HG03521 (cell line): Measurements from ENCODE around the gene NACC1.

ENCODE experiments used
- ATAC-seq: cut with Tn5 transposase; IDR thresholded peaks from one replicate; pipeline ENCODE4 v1.9.1; 2021; ENCODE audit warnings: mild to moderate bottlenecking, moderate library complexity; ENCODE audit not compliant: unreplicated experiment

Gene NACC1

DNA sequence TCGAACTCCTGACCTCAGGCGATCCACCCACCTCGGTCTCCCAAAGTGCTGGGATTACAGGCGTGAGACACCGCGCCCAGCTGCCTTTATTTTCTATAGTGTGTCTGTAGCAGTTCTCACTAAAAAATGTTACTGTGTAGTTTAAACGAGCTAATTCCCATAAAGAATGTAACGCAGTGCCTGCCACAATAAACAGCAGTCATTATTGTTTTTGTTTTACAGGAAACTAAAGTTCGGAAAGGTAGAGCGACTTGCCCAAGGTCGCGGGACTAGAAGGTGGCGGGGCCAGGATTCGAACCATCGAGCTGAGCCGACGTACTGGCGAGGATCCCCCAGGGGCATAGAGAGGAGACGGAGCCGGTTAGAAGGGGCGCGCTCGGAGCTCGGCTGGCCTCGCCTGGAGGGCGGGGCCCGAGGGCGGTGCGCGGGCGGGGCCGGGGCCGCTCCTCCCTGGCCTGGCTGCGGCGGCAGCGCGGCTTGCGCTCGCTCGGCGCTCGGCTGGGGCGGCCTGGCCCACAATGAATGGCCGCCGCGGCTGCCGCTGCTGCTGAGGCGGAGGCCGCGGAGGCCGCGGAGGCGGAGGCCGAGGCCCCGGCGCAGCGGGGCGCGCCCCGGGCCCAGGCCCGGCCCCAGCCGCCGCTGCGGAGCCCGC, at the start of gene NACC1:
Gene NACC1, plus strand, starts transcription at position 493 of the 652 bp plus-strand sequence. CDS start 16,944 bp downstream, outside the sequence.
- ATAC-seq = peak; percentile 74

DNA sequence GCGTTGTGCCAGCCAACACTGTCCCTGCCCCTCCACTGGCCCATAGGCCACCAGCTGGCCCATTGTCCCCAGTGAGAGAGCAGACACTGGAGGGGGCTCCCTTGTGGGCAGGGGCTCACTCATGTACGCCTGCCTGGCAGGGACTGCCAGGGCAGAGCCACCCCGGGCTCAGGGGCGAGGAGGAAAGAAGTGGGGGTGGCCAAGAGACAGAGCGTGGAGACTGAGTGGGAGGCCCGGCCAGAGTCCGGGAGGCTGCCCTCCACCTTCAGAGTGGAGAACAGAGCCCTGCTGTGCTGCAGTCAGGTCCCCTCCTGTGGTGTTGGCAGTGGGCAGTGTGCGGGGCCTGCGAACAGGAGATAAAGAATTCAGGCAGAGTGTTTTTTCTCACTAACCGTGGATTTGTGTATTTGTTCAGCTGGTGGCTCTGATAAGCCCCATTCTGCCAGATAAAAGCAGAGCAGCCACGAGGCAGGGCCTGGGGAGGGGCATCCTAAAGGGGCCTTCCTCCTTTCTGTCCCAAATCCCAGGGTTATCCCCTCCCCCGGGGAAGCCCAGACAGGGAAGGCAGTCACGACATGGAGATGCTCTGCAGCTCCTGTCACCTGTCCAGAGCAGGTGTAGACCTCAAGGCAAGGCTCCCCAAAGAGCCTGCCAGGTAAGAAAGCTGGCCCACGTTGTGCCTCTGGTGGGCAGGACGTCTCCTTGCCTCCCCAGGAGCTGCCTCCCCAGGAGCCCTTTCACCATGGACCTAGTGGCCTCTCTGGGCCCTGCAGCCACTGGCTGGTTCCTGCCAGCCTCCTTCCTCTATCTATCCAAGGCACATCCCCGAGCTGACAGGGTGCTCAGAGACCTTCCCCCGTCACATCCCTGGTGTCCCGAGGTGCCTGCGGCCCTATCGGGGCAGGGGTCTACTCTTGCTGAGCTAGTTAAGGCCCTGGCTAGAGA, 48.4 kb upstream of the NACC1 start:
- ATAC-seq = no peak

DNA sequence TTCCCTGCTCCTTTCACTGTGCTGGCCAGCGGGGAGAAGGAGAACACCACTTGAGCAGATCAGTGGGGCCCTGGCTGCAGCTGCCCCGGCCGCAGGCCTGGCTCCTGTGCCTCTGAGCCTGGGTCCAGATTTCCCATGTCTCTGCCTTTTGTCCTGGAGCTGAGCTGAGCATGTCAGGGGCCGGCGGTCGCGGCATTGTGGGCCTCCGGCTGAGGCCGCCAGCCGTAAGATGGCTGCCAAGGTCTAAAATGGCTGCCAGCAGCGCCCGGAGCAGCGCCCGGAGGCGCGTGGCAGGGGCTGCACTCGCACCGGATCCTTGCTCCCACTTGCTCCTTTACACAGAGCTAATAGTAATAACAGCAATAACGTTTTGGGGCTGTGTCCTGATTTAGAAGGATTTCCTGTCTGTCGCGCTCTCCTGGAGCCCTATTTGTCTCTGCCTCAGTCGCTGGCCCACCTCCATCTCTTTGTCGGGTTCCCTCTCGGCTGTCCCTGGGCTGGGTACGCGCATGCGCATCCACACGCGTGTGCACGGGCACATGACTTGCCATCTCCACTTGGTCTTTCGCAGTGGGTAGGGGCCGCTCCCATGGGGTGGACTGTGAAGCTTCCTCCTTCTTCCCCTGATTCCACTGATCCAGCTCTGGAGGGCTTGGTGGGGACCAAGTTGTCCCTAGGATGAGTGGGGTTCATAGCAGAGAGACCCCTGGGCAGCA, 47.5 kb upstream of the NACC1 start:
- ATAC-seq = no peak

DNA sequence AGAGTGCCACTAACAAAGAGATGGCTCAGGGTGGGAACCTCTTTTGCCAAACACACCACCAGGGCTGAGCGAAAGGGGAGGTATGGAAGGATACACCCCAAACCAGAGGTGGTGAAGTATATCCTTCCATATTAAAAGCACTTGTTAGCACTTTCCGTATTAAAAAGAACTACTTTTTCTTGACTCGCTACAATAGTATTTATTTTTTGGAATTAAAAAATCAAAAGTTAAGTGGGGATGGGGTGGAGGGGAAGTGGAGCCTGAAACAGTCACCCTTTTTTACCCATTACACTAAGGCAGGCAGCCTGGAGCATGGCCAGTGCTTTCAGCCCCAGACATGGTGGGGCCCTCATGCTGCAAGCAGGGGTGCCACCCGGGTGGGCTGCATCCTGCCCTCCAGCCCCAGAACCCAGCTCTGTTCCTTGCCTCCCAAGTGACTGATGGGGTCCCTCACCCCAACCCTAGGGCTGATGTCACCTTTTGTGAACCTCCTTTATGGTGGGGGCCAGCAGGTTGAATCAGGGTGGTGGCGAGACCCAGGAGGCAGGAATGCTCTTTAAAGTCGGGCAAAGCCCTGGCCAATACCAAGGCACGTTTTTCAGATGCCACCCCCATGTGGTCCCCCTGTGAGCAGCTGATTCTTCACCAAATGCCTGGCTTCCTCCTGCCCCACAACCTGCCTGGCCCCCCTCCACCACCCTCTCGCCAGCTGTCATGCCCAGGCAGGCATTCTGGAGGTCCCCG, 46.4 kb upstream of the NACC1 start:
- ATAC-seq = no peak

DNA sequence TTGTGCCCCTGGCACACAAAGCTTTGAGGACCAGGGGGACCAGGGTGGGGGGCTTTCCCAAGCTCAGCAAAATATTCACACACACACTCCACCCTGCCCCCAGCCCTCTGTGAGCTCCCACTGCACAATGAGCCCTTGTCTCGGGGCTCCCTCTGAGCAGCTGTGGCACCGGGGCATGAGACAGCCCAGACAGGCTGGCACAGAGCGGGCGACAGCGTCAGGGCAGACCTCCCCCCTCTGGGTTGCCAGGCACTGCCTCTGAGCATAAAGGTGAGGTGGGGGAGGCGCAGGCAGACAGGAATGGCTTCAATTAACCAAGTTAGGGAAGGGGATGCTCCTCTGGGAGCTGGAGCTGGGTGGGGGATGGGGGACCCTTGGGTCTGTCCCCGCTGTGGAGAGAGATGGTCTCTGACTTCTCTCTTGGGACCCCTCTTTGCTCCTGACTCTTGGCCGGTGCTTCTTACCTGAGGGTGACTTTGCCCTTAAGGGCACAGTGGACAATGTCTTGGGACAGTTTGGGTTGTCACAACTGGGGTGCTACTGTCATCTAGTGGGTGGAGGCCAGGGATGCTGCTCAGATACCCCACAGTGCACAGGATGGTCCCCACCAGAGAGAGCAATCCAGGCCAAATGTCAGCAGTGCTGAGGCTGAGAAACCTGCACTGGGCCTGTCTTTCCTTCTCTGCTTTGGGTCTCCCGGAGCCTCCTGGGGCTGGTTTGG, 45.7 kb upstream of the NACC1 start:
- ATAC-seq = no peak

DNA sequence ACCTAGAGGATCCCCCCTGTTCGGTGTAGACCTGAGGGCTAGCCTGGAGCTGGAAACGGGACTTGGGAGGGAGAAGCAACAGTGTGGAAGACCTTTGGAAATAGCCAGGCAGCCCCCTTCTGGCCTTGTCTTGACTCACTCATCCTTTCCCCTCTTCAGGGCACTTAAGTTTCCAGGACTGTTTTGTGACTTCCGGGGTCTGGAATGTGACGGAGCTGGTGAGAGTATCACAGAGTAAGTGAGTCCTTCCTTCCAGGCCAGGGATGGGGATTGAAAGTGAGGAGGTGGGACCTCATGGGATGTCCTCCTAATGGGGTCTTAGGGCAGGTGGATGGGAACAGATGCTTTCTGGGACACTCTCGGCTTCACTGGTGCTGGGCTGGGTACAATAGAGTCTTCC, 44.8 kb upstream of the NACC1 start:
- no peak for ATAC-seq

DNA sequence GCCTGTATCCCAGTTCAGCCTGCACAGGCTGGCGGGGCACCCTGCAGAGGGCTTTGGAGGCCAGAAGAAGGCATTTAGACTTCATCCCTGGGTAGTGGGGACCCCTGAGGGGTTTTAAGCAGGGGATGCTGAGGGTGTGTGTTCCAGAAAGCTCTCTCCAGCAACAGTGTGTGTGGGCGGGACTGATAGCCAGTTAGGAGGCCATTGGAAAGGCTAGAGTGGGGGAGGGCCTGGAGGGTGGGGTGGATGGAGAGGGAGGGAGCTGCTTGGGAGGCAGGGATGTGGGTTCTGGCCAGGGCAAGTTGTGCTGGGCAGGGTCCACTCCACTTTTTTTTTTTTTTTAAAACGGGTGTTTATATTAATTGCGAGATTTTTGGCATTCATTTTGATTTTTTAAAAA, 43.7 kb upstream of the NACC1 start:
- no peak for ATAC-seq

DNA sequence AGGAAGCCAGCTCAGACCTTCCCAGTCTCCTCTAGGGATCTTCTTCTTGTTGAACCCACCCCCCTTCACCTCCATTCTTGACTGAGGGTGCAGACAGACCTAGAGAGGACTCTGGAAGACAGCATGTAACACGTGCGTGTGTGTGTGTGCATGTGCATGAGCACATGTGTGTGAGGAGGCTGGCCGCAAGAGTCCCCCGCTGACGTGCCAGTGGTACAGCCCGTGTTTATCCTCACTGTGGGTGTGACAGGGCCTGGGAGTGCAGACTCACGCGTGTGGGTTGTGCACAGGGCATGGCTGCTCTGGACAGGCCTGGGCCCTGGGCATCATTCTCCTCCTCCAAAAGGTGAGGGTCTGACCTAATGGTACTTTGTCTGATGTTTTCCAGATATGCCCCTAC, 41.7 kb upstream of the NACC1 start:
- ATAC-seq = no peak

DNA sequence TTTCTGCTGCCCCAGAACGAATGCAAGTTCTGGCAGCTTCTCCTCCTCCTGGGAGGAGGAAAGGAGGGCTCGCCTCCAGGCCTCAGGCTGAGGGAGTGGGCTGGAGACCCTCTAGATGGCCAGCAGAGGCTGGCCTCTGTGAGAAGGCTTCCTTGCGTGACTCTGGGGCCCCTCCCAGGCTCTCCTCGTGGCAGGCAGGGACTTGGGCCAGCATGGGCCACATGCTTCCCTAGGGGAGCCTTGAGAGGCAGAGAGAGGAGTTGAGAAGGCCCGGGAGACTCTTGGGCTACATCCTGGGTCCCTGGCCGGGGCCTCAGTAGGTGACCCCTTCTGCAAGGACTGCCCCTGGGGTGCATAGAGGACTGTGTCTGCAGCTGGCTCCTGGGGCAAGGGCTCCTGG, 41.3 kb upstream of the NACC1 start:
- no peak for ATAC-seq

DNA sequence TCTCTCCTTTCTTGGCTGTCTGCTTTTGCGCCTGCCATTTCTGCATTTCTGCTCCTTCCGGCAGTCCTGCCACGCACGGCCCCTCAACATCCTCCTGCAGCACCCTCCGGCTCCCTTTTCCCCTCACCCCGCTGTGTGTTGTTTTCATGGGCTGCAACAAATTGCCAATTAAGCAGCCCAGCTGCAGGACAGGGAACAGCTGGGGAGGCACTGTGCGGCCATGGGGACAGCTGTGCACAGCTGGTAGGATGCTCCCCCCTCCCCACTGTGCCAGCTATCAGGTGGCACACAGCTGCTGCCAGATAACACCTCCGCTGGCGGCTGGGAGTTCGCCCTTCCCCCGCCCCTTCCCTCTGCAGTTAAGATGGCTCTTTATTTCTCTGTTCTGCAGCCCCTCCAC, 40.8 kb upstream of the NACC1 start:
- no peak for ATAC-seq

DNA sequence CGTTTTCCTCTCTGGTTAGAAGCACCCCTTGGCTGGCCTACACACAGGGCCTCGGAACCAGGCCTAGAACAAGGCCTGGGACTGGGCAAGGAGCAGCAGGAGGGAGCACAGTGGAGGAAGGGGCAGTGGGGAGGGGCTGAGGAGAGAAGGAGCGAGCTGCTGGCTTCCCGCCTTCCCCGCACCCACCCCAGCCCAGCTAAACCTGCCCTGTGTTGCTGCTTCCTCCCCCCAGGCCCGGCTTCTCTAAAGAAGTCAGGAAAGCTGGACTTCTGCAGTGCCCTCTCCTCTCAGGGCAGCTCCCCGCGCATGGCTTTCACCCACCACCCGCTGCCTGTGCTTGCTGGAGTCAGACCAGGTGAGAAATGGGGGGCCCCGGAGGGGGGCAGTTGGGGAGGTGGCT, 39.7 kb upstream of the NACC1 start:
- ATAC-seq = no peak

DNA sequence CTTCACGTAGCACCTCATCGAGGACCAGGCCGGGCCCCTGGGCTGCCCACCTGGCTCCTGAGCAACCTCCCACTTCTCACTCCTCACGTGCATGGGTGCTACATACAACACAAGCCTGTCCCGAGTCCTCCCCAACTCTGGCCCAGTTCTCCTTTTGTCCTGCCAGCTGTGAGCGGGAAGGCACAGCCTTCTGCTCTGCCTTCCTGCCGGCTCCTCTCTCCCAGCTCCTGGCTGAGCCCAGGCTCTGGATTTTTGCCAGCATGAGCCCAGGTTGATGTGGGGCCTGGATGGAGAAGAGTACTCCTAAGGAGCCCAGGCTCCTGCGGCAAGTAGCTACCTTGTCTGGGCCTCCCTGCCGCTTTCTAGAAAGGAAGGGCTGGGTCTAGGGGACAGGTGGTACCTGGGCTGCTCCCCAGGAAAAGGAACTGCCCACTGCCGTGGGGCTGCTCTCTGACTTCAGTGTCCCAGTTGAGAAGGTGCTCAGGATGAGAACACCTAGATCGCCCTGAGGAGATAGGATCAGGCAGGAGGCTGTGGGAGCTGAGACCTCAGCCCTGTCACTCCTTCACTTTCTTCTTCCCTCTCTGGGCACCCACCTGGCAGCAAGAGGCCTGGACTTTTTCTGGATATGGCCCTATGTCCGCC, 39.0 kb upstream of the NACC1 start:
- ATAC-seq = no peak

DNA sequence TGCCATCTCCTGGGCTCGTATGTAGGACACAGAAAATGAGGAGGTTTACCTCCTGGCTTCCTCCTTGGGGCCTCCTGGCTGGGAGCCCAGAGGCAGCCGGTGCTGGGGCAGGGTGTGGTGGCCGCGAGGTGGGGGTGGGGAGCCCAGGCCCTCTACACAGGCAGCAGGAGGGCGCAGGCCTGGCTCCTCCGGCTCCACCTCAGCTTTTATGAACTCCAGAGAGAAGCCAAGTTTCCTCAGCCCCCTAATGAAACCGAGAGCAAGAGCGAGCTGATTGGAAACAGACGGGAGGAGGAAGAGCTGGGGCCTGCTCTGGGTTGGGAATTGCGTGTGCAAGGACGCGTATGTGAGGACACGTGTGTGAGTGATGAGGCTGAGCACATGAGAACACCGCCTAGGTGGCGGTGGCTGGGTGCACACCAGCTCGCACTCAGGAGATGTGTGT, 38.5 kb upstream of the NACC1 start:
- ATAC-seq = no peak

DNA sequence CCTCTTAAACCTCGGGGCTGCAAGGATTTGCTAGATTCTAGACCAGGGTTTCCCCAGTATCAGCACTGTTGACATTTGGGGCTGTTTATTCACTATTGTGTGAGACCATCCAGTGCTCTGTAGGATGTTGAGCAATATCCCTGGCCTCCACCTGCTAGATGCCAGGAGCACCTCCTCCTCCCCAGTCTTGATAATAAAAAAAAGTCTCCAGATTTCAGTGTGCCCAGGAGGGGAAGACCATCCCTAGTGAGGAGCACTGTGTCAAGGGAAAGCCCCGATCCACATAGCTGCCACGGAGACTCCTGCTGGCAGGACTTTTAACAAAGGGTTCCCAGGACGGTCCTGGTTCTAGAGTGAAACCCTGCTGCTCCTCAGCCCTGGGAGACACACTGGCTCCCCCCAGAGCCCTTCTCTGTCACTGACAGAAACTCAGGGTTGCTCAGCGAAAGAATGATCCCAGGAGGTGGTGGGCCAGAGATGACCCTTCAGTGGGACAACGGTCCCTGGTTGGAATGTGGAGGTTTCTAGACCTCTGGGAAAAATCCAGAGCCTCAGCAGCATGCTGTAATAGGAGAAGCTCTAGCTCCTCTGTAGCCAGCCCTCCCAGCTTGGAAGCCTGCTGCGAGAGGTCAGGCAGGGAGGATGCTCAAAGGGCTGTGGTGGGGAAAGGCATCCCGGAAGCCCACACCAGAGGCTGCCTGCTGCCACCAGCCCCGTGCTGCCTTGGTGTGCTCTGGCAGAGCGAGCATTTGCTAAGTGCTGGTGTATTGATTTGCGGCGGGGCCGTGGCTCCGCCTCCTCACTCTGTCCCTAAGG, 35.7 kb upstream of the NACC1 start:
- no peak for ATAC-seq

DNA sequence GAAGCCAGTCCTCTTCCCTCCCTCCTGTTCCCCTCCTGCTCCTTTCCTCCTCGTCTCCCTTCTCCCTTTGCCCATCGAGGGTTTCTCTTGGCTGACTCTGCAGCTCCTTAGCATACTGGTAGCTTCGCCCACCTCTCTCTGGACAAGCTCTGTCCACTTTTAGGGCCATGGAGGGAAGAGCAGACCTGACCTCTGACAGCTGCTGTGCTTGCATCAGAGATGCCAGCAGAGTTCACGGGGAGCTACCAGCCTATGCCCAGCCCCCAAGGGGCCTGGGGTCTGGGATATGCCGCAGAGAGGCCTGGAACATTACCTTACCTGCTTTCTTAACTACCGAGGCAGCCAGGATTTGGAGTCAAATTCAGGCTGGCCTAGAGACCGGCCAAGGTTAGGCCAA, 35.1 kb upstream of the NACC1 start:
- ATAC-seq = no peak

DNA sequence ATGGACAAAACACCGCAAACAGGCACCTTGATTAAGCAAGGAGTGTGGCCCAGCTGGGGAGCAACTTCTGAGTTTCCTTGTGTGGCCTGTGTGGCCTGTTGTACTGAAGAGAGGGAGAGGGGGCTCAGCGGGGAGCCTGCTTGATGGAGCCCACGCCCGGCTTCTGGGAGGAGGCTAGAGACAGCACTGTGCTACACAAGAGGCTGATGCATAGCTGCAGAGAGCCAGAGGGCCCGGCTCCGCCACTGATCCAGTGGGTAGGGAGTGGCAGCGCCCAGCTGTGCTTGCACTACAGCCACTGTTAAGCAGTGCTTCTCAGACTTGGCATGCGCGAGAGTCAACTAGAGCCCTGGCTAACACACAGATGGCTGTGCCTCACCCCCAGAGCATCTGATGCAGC, 34.4 kb upstream of the NACC1 start:
- ATAC-seq = no peak

DNA sequence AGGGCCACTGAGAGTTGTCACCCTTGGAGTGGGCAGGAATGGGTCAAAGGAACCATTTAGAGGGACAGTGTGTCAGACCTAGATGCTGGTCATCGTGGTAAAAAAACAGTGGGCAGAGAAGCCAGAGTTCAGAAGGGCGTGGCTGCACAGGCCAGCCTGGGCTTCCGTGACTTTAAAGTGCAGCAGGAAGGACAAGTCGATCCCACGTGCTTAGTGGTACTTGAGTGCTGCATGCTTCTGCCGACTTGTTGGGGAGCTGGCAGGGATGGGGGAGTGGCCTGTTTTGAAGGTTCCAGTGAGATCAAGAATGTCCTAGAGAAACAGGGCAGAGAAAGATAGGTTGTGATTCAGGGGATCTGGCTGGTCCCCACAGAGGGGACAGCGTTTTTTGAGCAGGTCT, 32.4 kb upstream of the NACC1 start:
- ATAC-seq = no peak

DNA sequence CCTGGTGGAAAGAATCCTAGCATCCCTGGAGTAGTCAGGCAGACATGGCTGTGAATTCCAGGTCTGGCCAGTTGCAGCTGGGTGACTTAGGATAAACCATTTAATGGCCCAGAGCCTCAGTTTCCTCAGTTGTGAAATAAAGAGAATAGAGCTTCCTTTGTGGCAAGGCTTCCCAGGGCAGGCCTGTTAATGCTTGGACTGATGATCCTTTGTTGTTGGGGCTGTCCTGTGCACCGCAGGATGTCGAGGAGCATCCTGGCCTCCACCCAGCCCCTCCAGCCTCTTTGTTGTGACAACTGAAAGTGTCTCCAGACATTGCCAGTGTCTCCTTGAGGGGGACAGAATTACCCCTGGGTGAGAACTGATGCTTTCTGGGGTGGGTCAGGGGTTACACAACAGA, 31.7 kb upstream of the NACC1 start:
- ATAC-seq = no peak

DNA sequence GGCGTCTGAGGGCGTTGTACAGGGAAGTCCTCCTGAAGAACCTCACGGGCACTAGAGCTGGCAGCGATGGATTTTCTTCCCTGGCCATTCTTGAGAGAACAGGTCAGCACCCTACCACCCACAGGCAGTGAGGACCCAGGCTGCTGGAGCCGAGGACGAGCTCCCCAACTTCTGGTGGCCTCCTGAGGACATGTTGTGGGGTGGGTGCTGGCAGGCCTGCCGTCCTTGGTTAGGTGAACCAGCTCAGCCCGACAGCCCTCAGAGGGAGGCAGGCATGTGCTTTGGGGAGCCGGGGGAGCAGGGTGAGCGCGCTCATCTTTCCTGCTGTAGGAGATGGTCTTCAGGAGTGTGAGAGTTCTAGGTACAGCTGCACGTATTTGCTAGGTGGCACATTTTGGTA, 30.8 kb upstream of the NACC1 start:
- no peak for ATAC-seq
